GM18861 (cell line): ENCODE measurements around the gene OR51I2.
A peak's percentile ranks its signal among the peaks of the same experiment; 100 is the strongest.

Experiments
- ATAC-seq: cut with Tn5 transposase; IDR thresholded peaks from one replicate; pipeline ENCODE4 v1.9.1; 2021; ENCODE audit not compliant: unreplicated experiment

The OR51I2 gene

GRCh38 chr11:5449023-5449422 lies at the start of gene OR51I2:
Gene OR51I2 (plus strand): TSS chr11:5449323. CDS start chr11:5453489, 4,166 bp downstream.
- ATAC-seq: no peak

GRCh38 chr11:5405173-5405572 lies 44.0 kb upstream of the OR51I2 start:
- ATAC-seq: no peak

GRCh38 chr11:5420993-5421392 lies 28.1 kb upstream of the OR51I2 start:
- no peak for ATAC-seq

GRCh38 chr11:5421811-5422210 lies 27.3 kb upstream of the OR51I2 start, which contains the start of gene OR51Q1:
Gene OR51Q1 (plus strand): TSS chr11:5422111. CDS start chr11:5422201, 90 bp downstream.
- ATAC-seq: no peak

GRCh38 chr11:5423131-5423530 lies 26.0 kb upstream of the OR51I2 start:
- no peak for ATAC-seq

- ATAC-seq: no peak
Observed at GRCh38 chr11:5441414-5441813, 7.7 kb upstream of the OR51I2 start, which contains the start of gene OR51I1. Gene OR51I1 (minus strand): TSS chr11:5441514. CDS start chr11:5441514, 0 bp downstream.

- no peak for ATAC-seq
Observed at GRCh38 chr11:5443835-5444393, 5.2 kb upstream of the OR51I2 start.

GRCh38 chr11:5449432-5449831 lies 309 bp downstream of the OR51I2 start:
- ATAC-seq: no peak

- ATAC-seq: no peak
Observed at GRCh38 chr11:5460983-5461621, 12.0 kb downstream of the OR51I2 start.

- no peak for ATAC-seq
Observed at GRCh38 chr11:5467527-5467926, 18.4 kb downstream of the OR51I2 start.

GRCh38 chr11:5473921-5474320 lies 24.8 kb downstream of the OR51I2 start:
- no peak for ATAC-seq

- ATAC-seq: peak; percentile 93
Observed at GRCh38 chr11:5476186-5476819, 27.2 kb downstream of the OR51I2 start.

GRCh38 chr11:5486003-5486402 lies 36.9 kb downstream of the OR51I2 start:
- no peak for ATAC-seq

GRCh38 chr11:5486421-5486820 lies 37.3 kb downstream of the OR51I2 start:
- no peak for ATAC-seq

GRCh38 chr11:5488385-5488784 lies 39.3 kb downstream of the OR51I2 start, which contains the start of gene OR52D1:
Gene OR52D1 (plus strand): TSS chr11:5488685. CDS start chr11:5488707, 22 bp downstream.
- no peak for ATAC-seq

GRCh38 chr11:5488798-5489399 lies 39.8 kb downstream of the OR51I2 start:
- no peak for ATAC-seq

GRCh38 chr11:5489576-5490357 lies 40.6 kb downstream of the OR51I2 start:
- no peak for ATAC-seq

- no peak for ATAC-seq
Observed at GRCh38 chr11:5499671-5500070, 50.5 kb downstream of the OR51I2 start.

GRCh38 chr11:5500393-5500801 lies 51.3 kb downstream of the OR51I2 start:
- ATAC-seq: no peak

- ATAC-seq: no peak
Observed at GRCh38 chr11:5504403-5504921, 55.3 kb downstream of the OR51I2 start.
